ENCODE results near the gene MRPL10. TPM values are rescaled to one million over a fixed set of nuclear protein-coding genes. Genes with fewer than 3 reads are reported as not detected.

MRPL10 gene
- 47.6 and 52.9 TPM in 2 replicates for total RNA-seq (2014; rRNA removed; shearing (Covaris generic))

- DNase-seq (ENCODE audit: low spot score), result peak; percentile 96
Observed at GRCh38 chr17:47831003-47831933, at the start of gene MRPL10, which contains the start of gene LRRC46. Gene MRPL10, minus strand, starts transcription at chr17:47831541. Its CDS starts 30 bp downstream, at chr17:47831511. Gene LRRC46, plus strand, starts transcription at chr17:47831670. Its CDS starts 320 bp downstream, at chr17:47831990.

- no peak for DNase-seq (ENCODE audit: low spot score)
Observed at GRCh38 chr17:47879776-47880454, 48.6 kb upstream of the MRPL10 start.

DNA sequence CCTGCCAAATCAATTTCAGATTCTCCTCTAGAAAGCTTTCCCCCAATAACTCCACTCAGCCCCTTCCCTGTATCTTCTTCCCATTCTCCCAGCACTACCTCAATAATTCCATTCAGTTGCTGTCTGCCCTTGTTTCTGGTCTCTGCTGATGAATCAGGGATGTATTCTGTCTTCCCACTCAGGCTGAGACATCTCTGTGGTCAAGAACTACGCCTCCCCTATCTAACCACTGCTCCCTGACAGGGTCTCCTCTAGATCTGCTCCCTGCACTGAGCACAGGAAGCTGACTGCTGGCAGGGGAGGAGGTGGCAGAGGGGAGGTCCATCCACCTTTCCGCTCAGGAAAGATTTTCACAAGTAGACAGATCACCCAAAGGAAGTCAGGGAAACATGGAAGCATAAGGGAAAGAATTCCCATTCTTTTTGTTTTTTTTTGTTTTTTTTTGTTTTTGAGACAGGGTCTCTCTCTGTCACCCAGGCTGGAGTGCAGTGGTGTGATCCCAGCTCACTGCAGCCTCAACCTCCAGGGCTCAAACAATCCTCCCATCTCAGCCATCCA is 47.8 kb upstream of the MRPL10 start:
- DNase-seq (ENCODE audit: low spot score), result no peak

DNA sequence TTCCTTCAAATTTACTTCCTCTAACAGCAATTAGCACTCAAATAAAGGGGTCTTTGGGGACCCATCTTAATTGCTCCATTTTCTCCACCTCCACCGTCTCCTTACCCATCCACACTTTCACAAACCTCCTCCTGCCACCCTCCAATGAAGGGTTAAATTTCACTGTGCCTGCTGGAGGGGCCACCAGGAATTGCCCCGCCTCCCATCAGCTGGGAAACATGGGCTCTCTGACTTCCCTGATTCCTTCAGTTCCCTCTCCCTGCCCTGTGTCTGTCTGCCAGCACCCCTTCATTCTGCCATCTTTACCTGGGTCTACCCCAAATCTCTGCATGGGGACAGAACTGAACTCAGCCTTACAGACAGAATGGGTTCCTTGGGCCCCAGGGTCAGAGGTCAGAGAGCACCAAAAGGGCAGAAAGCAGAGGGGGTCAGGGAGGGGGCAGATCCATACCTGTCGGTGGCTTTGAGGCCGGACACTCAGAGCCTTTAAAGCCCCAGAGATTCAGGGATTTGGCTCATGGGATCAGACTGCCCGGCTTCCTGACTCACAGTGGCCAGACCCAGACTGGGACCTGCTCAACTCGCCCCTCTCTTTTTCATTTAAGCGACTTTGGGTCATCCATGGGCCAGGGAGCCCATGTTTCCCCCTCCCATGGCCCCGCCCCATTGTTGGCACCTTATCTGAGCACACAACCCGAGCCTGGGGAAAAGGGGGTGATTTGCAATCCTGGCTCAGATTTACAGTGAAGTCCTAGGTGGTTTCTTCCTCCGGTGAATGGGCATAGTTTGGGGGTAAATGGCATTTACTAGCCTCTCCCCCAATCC is 47.1 kb upstream of the MRPL10 start:
- no peak for DNase-seq (ENCODE audit: low spot score)

DNA sequence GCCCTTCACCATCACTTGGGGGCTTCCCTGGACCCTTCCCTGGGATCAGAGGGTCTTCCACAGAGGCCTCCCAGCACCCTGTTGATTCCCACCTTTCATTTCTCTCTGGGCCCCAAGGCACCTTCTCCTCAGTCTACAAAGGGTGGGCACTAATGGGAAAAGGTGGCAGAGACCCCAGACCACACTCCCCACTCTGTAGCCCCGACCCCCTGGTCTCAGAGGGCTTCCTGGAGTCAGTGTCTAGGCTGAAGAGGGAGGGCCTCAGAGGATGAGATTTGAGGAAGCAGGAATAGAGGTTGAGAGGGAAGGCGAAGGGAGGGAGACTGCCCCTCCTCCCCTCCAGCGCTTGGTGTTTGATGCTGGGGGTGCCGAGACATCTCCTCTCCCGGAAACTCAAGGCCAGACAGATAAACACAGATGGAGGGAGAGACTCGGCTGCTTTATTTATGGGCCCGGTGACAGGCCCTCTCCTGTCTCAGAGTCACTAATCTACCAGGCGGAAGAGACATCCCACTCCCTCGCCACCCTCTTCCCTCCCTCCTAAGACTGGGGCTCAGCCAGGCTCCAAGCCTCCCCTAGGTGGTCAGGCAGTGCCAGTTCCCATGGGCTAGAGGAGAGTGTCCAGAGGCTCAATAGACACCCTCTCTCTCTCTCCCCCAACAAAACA is 46.2 kb upstream of the MRPL10 start:
- no peak for DNase-seq (ENCODE audit: low spot score)

- DNase-seq (ENCODE audit: low spot score), result no peak
Observed at GRCh38 chr17:47875011-47875985, 44.0 kb upstream of the MRPL10 start.

GRCh38 chr17:47873200-47874090 is 42.1 kb upstream of the MRPL10 start:
- no peak for DNase-seq (ENCODE audit: low spot score)

GRCh38 chr17:47872651-47873161 is 41.4 kb upstream of the MRPL10 start:
- no peak for DNase-seq (ENCODE audit: low spot score)

- DNase-seq (ENCODE audit: low spot score), result no peak
Observed at GRCh38 chr17:47872019-47872650, 40.8 kb upstream of the MRPL10 start.

GRCh38 chr17:47871048-47871447 is 39.7 kb upstream of the MRPL10 start:
- DNase-seq (ENCODE audit: low spot score), result no peak

GRCh38 chr17:47870056-47870455 is 38.7 kb upstream of the MRPL10 start:
- DNase-seq (ENCODE audit: low spot score), result no peak

DNA sequence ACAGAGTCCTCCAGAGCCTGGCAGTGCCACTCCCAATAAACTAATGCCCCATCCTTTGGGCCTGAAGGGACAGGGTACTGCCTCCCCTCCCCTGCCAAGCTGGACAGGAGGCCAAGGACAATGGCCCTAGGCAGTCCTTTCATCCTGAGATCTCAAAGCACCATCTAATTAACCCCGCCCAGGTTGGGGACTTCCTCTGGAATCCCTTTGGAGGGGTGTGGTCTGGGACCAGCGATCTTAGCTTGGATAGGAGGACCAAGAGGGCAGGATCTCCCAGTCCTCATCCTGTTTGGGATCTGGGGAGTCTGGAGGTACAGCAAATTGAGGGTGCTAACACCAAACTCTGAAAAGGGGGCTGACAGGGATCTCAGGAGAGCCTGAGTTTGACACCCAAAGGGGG is 37.8 kb upstream of the MRPL10 start:
- no peak for DNase-seq (ENCODE audit: low spot score)

- no peak for DNase-seq (ENCODE audit: low spot score)
Observed at GRCh38 chr17:47867813-47868533, 36.6 kb upstream of the MRPL10 start.

- no peak for DNase-seq (ENCODE audit: low spot score)
Observed at GRCh38 chr17:47866941-47867340, 35.6 kb upstream of the MRPL10 start.

- no peak for DNase-seq (ENCODE audit: low spot score)
Observed at GRCh38 chr17:47864791-47865216, 33.5 kb upstream of the MRPL10 start.

DNA sequence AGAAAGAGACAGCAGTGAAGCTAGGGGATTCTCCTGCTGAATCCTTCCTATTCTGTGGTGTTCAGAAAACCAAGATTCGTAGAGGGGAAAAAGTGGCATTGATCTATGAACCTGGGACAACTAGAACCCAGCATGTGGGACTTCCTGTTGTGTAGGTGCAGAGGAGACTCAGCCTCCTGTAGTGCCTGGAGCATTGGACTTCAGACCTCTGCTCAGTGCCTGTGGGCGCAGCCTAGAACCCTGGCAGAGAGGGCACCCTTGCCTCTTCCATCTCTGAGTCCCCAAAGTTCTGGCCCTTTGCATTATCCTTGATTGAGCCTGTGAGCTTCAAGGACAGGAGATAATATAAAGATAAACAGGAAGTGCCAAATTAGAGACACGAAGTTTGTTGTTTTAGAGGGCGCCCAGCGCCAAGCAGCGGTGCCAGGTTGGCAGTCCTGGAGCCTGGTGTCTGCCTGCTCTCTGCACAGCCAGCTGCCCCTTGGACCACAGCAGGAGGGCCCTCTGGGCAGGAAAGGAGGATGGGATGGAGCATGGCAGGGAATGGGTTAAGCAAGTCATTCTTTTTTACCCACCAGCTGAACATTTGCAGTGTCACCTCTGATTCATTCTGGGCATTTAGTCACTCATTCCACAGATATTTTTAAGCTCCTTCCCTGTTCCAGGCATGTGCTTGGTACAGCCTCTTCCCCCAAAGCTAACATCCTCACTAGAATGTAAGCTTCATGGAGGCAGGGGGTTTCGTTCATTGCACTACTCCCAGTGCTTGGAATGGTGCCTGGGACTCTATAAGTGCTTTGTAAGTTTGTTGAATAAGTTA is 31.5 kb upstream of the MRPL10 start:
- no peak for DNase-seq (ENCODE audit: low spot score)
